ENCODE results near the gene LCLAT1.

LCLAT1 gene

DNA sequence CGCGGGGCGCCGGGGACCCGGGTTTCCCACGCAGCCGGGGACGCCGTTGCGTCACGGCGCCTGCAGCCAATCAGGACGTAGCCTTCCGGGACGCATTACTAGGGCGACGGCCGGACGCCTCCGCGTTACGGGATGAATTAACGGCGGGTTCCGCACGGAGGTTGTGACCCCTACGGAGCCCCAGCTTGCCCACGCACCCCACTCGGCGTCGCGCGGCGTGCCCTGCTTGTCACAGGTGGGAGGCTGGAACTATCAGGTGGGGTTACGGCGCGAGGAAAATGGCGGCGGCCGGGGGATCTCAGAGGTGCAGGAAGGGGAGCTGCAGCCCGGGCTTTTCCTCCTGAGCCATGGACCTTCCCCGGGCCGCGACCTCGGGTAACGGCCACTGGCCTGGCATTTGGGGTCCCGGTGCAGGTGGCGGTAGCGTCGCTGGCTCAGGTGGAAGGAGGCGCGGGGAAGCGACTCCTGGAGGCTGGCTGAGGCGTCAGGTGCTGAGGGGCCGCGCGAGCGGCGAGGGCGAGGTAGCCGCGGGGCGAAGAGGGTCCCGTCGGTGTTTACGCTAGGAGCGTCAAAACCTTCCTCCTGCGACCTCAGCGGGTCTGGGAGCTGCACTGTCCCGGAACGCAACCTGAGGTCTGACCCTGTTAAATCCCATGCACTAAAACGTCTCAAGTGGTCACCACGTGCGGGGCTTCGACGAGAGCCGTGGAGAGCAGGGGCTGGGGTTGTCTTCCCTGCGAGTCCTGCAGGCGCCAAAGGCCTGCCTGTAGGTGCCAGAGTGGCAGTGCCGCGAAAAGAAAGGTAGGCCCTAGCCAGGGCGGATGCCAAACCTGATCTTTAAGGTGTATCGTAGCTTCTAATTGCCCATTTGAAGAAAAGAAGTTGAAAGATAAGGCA, at the start of gene LCLAT1:
Gene LCLAT1, plus strand, starts transcription at position 98 of the 897 bp plus-strand sequence. CDS start 78,345 bp downstream, outside the sequence.
- Histone ChIP-seq H3K4me1 (ENCODE audit: low read length) (peaks cover 15% of the 10 kb centered on the region), H3K27me3 (ENCODE audit: low read depth, low read length) (peaks cover 7% of the 10 kb centered on the region), H3K36me3 (replicated peaks; ENCODE audit: low read depth, low read length) (no peaks in the 10 kb centered on the region), H4K20me1 (ENCODE audit: insufficient read depth, low read length) (no peaks in the 10 kb centered on the region), H3K4me3 (ENCODE audit: low read length) (peak within 1 kb of the TSS; percentile 94), H3K9me3 (ENCODE audit: insufficient read depth, low read length) (no peaks in the 10 kb centered on the region), H2AFZ (ENCODE audit: low read depth, low read length) (peak within 1 kb of the TSS; percentile 97), H3K79me2 (ENCODE audit: low read length) (peaks cover 35% of the 10 kb centered on the region), H3K9ac (ENCODE audit: low read length) (peak within 1 kb of the TSS; percentile 78), H3K27ac (ENCODE audit: low read length) (no peak within 1 kb of the TSS), H3K4me2 (ENCODE audit: low read length) (peak within 1 kb of the TSS; percentile 87)
- TF ChIP-seq, protein P1, sequence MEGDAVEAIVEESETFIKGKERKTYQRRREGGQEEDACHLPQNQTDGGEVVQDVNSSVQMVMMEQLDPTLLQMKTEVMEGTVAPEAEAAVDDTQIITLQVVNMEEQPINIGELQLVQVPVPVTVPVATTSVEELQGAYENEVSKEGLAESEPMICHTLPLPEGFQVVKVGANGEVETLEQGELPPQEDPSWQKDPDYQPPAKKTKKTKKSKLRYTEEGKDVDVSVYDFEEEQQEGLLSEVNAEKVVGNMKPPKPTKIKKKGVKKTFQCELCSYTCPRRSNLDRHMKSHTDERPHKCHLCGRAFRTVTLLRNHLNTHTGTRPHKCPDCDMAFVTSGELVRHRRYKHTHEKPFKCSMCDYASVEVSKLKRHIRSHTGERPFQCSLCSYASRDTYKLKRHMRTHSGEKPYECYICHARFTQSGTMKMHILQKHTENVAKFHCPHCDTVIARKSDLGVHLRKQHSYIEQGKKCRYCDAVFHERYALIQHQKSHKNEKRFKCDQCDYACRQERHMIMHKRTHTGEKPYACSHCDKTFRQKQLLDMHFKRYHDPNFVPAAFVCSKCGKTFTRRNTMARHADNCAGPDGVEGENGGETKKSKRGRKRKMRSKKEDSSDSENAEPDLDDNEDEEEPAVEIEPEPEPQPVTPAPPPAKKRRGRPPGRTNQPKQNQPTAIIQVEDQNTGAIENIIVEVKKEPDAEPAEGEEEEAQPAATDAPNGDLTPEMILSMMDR (IDR thresholded peaks at IDR 0.05; ENCODE audit: low read depth, low read length) = 0 out of 2 replicates have a peak, but pooled peaks have one; percentile 6
- no peak for TF ChIP-seq EZH2phosphoT487 (IDR thresholded peaks at IDR 0.05; ENCODE audit: low read depth)

DNA sequence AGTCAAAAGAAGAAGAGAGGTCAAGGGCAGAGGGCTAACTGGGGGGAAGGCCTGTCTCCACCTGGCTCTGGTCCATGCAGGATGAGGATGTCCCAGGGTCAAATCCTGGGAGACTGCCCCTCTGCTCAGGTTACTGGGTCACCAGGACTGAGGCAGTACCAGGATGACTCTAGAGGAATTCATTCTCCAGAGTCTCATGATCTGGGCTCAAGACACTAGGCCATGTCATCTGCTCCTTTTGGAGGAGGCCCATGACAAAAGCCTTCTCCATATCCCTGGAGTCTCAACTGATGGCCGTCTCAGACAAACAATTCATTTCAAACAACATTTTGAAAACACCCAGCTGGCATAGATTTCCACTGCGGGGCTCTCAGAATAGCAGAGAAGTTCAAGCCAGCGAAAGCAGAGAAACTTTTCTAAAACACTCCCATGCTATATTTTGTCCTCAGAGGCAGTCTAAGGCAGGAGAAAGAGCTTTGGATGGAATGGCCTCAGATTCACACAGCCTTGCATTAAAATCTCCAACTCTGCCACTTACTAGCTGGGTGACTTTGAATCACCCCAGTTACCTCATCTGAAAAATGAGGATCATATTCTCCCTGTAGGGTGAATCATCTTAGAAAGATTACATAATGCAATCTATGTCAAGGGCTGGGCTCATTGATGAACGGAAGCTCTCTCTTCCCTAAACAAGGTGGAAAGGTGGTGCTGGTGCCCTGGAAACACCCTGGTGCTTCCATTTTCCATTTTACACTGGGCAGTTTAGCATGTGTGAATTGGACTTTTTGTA, 48.8 kb upstream of the LCLAT1 start:
- Histone ChIP-seq H3K36me3 (replicated peaks; ENCODE audit: low read depth, low read length) (no peaks in the 10 kb centered on the region), H3K9me3 (ENCODE audit: insufficient read depth, low read length) (no peaks in the 10 kb centered on the region; the same call in 1 of the 2 replicates), H3K79me2 (ENCODE audit: low read length) (no peaks in the 10 kb centered on the region), H3K9ac (ENCODE audit: low read length) (no peak overlapping the region), H3K4me2 (ENCODE audit: low read length) (no peak overlapping the region), H3K27me3 (ENCODE audit: low read depth, low read length) (peaks cover 49% of the 10 kb centered on the region), H3K27ac (ENCODE audit: low read length) (no peak overlapping the region), H3K4me3 (ENCODE audit: low read length) (no peak overlapping the region), H3K4me1 (ENCODE audit: low read length) (no peaks in the 10 kb centered on the region), H4K20me1 (ENCODE audit: insufficient read depth, low read length) (no peaks in the 10 kb centered on the region), H2AFZ (ENCODE audit: low read depth, low read length) (no peak overlapping the region)
- TF ChIP-seq, protein P1 (IDR thresholded peaks at IDR 0.05; ENCODE audit: low read depth, low read length) = no peak
- TF ChIP-seq EZH2phosphoT487 (IDR thresholded peaks at IDR 0.05; ENCODE audit: low read depth) = no peak

DNA sequence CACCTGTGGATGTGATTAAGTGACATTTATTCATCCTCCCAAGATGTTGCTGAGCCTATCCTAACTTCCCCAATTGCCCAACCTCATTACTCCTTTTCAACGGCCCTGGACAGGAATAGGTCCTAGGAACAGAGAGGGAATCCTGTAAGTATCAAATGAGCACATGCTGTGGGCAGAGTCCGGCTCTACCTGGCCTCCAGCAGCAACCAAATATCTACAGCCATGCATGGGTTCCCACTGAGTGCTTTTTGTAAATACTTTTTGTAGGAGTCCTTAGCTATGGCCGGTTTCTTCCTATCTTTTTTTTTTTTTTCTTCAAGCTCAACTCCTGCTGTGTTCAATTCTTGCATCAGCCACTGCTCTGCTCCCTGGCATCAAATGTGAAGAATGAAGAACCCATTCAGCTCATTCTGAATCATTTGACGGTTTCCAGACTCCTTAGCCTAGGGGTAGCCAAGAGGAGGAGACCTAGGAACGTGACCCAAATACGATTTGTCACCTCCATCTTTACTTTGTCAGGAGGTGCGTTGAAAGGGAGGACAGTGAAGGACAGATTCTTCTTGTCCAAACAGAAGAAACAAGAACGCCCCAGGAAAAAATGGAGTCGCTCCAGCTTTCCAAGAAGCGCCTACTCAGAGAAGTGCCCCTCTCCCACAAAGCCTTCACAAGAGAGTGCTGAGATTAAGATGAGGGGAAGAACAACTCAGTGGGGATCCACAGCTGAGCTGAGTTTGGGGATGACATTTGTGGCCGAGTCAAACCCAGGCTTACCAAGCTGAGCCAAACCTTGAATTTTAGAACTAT, 46.7 kb upstream of the LCLAT1 start:
- H3K27me3 ChIP-seq (ENCODE audit: low read depth, low read length) = peaks cover 58% of the 10 kb centered on the region
- no peaks in the 10 kb centered on the region for H3K79me2 ChIP-seq (ENCODE audit: low read length)
- H4K20me1 ChIP-seq (ENCODE audit: insufficient read depth, low read length) = no peaks in the 10 kb centered on the region
- H3K27ac ChIP-seq (ENCODE audit: low read length) = no peak overlapping the region
- no peak overlapping the region for H3K9ac ChIP-seq (ENCODE audit: low read length)
- H3K9me3 ChIP-seq (ENCODE audit: insufficient read depth, low read length) = no peaks in the 10 kb centered on the region; the same call in 1 of the 2 replicates
- no peak overlapping the region for H3K4me2 ChIP-seq (ENCODE audit: low read length)
- H2AFZ ChIP-seq (ENCODE audit: low read depth, low read length) = no peak overlapping the region
- H3K36me3 ChIP-seq (replicated peaks; ENCODE audit: low read depth, low read length) = no peaks in the 10 kb centered on the region
- H3K4me3 ChIP-seq (ENCODE audit: low read length) = no peak overlapping the region
- no peak for TF ChIP-seq EZH2phosphoT487 (IDR thresholded peaks at IDR 0.05; ENCODE audit: low read depth)
- TF ChIP-seq, protein P1 (IDR thresholded peaks at IDR 0.05; ENCODE audit: low read depth, low read length) = no peak
- H3K4me1 ChIP-seq (ENCODE audit: low read length) = no peaks in the 10 kb centered on the region

Measured in OCI-LY3 (cell line).